Cortex of kidney (tissue), 1 donor: ENCODE measurements around the gene PRPF8.
"Not testable (repeated sequence)": the region's sequence is repeated elsewhere in the genome, so short reads cannot be mapped to it uniquely, and the experiment has no call there.

Source experiments
- DNase-seq: peaks from one replicate; lab custom pipeline; 2025; lab: John Stamatoyannopoulos, UW

Gene PRPF8

GRCh38 chr17:1684378-1685189 is at the start of gene PRPF8:
Gene PRPF8, minus strand, starts transcription at chr17:1684867. Its CDS starts 296 bp downstream, at chr17:1684571.
- no peak for DNase-seq

- no peak for DNase-seq
These were observed 49.1 kb upstream of the PRPF8 start for GRCh38 chr17:1733759-1734158.

- no peak for DNase-seq
These were observed 48.2 kb upstream of the PRPF8 start for GRCh38 chr17:1732833-1733321.

- no peak for DNase-seq
These were observed 47.7 kb upstream of the PRPF8 start for GRCh38 chr17:1732241-1732832.

- DNase-seq = no peak
These were observed 46.5 kb upstream of the PRPF8 start for GRCh38 chr17:1731194-1731506.

- DNase-seq = no peak
These were observed 45.9 kb upstream of the PRPF8 start for GRCh38 chr17:1730326-1731193.

GRCh38 chr17:1729966-1730325 is 45.3 kb upstream of the PRPF8 start:
- no peak for DNase-seq

- DNase-seq = no peak
These were observed 43.4 kb upstream of the PRPF8 start for GRCh38 chr17:1727876-1728630.

- DNase-seq = no peak
These were observed 42.7 kb upstream of the PRPF8 start for GRCh38 chr17:1727258-1727789.

GRCh38 chr17:1726626-1727257 is 42.1 kb upstream of the PRPF8 start:
- DNase-seq = no peak

GRCh38 chr17:1725642-1726511 is 41.2 kb upstream of the PRPF8 start:
- DNase-seq = no peak

- DNase-seq = no peak
These were observed 40.4 kb upstream of the PRPF8 start for GRCh38 chr17:1724869-1725641.

- DNase-seq = no peak
These were observed 39.7 kb upstream of the PRPF8 start, which contains the start of gene WDR81 for GRCh38 chr17:1724351-1724868. Gene WDR81, plus strand, starts transcription at chr17:1724704. Its CDS starts 256 bp downstream, at chr17:1724960.

- DNase-seq = not testable (repeated sequence)
These were observed 37.4 kb upstream of the PRPF8 start for GRCh38 chr17:1722022-1722421.

GRCh38 chr17:1720856-1721386 is 36.3 kb upstream of the PRPF8 start:
- no peak for DNase-seq

GRCh38 chr17:1718362-1719165 is 33.9 kb upstream of the PRPF8 start:
- DNase-seq = no peak

- no peak for DNase-seq
These were observed 32.4 kb upstream of the PRPF8 start for GRCh38 chr17:1716912-1717695.
